ENCODE results near the gene OR7G3. TPM values are rescaled to one million over a fixed set of nuclear protein-coding genes. Genes with fewer than 3 reads are reported as not detected.

OR7G3 gene
- total and polyA plus RNA-seq, 3 donors from 2014 or later: not detected

DNA sequence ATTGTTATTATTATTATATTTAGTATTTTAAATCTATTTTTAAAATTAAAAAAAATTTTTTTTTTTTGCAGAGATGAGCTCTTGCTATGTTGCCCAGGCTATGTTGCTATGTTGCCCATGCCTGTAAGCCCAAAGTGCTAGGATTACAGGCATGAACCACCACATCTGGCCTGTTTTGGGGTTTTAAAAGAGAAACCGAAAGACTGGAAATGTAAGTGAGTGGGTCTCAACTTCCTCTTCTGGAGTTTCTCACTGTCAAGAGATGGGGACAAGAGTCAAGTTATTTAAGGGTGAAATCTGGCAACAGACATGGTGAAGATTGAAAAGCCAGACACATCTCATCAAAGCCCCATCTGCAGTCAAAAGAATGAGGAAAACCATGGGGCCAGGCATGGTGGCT lies 4.2 kb upstream of the OR7G3 start:
- Histone ChIP-seq H3K27ac (no peak overlapping the region), H3K36me3 (ENCODE audit: low read depth, missing control alignments) (no peaks in the 10 kb centered on the region), H3K4me3 (no peak overlapping the region), H3K9me3 (no peaks in the 10 kb centered on the region), H3K4me1 (no peaks in the 10 kb centered on the region), H3K27me3 (no peaks in the 10 kb centered on the region)
- 68 to 74% methylated on average over 1 of the region's 1 CpG for WGBS, 2 donors
- intact Hi-C loops (cut with DNase I; ENCODE audit: low total_unique reads): no loop called here
- TF ChIP-seq POLR2A (IDR thresholded peaks at IDR 0.05): no peak
- TF ChIP-seq, protein P1, sequence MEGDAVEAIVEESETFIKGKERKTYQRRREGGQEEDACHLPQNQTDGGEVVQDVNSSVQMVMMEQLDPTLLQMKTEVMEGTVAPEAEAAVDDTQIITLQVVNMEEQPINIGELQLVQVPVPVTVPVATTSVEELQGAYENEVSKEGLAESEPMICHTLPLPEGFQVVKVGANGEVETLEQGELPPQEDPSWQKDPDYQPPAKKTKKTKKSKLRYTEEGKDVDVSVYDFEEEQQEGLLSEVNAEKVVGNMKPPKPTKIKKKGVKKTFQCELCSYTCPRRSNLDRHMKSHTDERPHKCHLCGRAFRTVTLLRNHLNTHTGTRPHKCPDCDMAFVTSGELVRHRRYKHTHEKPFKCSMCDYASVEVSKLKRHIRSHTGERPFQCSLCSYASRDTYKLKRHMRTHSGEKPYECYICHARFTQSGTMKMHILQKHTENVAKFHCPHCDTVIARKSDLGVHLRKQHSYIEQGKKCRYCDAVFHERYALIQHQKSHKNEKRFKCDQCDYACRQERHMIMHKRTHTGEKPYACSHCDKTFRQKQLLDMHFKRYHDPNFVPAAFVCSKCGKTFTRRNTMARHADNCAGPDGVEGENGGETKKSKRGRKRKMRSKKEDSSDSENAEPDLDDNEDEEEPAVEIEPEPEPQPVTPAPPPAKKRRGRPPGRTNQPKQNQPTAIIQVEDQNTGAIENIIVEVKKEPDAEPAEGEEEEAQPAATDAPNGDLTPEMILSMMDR (IDR thresholded peaks at IDR 0.05): no peak
- DNase-seq: no peak

GRCh38 chr19:9128171-9128570 lies 1.4 kb upstream of the OR7G3 start:
- H3K36me3 ChIP-seq (ENCODE audit: low read depth, missing control alignments): no peaks in the 10 kb centered on the region
- intact Hi-C loops (cut with DNase I; ENCODE audit: low total_unique reads): no loop called here
- no peaks in the 10 kb centered on the region for H3K27me3 ChIP-seq
- H3K9me3 ChIP-seq: no peaks in the 10 kb centered on the region
- no peaks in the 10 kb centered on the region for H3K4me1 ChIP-seq
- no peak for DNase-seq
- no peak overlapping the region for H3K4me3 ChIP-seq
- no peak overlapping the region for H3K27ac ChIP-seq
- 79 to 86% methylated on average over 3 of the region's 3 CpGs for WGBS, 2 donors
- TF ChIP-seq, protein P1 (IDR thresholded peaks at IDR 0.05): no peak
- TF ChIP-seq POLR2A (IDR thresholded peaks at IDR 0.05): no peak

DNA sequence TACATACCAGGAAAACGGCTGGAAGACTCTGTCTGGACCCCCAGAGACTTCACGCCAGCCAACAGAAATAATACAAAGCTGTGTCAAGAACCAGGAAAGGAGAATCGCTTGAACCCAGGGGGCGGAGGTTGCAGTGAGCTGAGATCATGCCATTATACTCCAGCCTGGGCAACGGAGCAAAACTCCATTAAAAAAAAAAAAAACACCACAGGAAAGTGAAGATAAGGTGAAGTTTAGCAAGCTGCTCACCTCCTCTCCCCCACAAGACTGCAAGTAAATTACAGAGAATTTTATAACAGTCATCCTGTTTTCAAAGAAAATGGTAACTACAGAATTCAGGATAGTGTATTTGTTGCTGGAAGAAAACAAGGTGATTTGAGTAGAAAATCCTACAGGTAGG lies 10.2 kb downstream of the OR7G3 start:
- H3K27ac ChIP-seq: no peak overlapping the region
- H3K9me3 ChIP-seq: no peaks in the 10 kb centered on the region
- H3K36me3 ChIP-seq (ENCODE audit: low read depth, missing control alignments): no peaks in the 10 kb centered on the region
- no peak overlapping the region for H3K4me3 ChIP-seq
- no peak for DNase-seq
- H3K4me1 ChIP-seq: no peaks in the 10 kb centered on the region
- no peak for TF ChIP-seq POLR2A (IDR thresholded peaks at IDR 0.05)
- TF ChIP-seq, protein P1 (IDR thresholded peaks at IDR 0.05): no peak
- WGBS, 2 donors: 46 to 56% methylated on average over 5 of the region's 5 CpGs
- intact Hi-C loops (cut with DNase I; ENCODE audit: low total_unique reads): no loop called here
- H3K27me3 ChIP-seq: no peaks in the 10 kb centered on the region

- H3K9me3 ChIP-seq: no peaks in the 10 kb centered on the region
- intact Hi-C loops (cut with DNase I; ENCODE audit: low total_unique reads): no loop called here
- DNase-seq: no peak
- no peaks in the 10 kb centered on the region for H3K27me3 ChIP-seq
- WGBS, 2 donors: 77 to 92% methylated on average over 2 of the region's 2 CpGs
- H3K27ac ChIP-seq: no peak within 1 kb of the TSS
- no peaks in the 10 kb centered on the region for H3K4me1 ChIP-seq
- TF ChIP-seq POLR2A (IDR thresholded peaks at IDR 0.05): no peak
- TF ChIP-seq, protein P1 (IDR thresholded peaks at IDR 0.05): no peak
- no peak within 1 kb of the TSS for H3K4me3 ChIP-seq
- H3K36me3 ChIP-seq (ENCODE audit: low read depth, missing control alignments): no peaks in the 10 kb centered on the region
Observed at GRCh38 chr19:9115307-9115813, 11.4 kb downstream of the OR7G3 start, which contains the start of gene OR7G1. Gene OR7G1, minus strand, starts transcription at chr19:9115763. Its CDS starts 0 bp downstream, at chr19:9115763.

DNA sequence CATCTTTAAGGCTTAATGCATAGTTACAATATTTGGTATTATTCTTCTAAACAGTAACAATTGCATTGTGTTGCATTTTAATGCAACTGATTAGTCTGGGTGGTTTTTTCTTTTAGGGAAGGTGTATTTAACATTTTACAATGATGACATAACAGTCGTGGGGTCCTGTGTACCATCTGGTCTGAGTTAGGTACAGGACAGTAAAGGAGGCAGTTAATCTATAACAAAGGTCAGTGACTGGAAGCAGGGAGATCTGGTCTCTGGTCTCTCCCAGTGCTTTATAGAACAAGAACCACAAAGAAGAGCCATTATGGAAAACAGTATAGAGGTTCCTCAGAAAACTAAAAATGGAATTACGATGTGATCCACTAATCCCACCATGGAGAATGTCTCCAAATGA lies 16.8 kb downstream of the OR7G3 start:
- 51 to 52% methylated on average over 2 of the region's 2 CpGs for WGBS, 2 donors

More for the DNA sequence above, 16.8 kb downstream of the OR7G3 start:
- Histone ChIP-seq H3K4me3 (no peak overlapping the region), H3K27me3 (no peaks in the 10 kb centered on the region), H3K4me1 (no peaks in the 10 kb centered on the region), H3K36me3 (ENCODE audit: low read depth, missing control alignments) (no peaks in the 10 kb centered on the region), H3K27ac (no peak overlapping the region), H3K9me3 (no peaks in the 10 kb centered on the region)
- intact Hi-C loops (cut with DNase I; ENCODE audit: low total_unique reads): no loop called here
- no peak for DNase-seq
- TF ChIP-seq, protein P1 (IDR thresholded peaks at IDR 0.05): no peak
- no peak for TF ChIP-seq POLR2A (IDR thresholded peaks at IDR 0.05)

Data from testis (tissue), 3 donors.